GM08714 (cell line): ENCODE results near the gene PHF24.
A peak's percentile ranks its signal among the peaks of the same experiment; 100 is the strongest.

Source experiments
- H3K4me3 ChIP-seq: fragments of 200-500 bp; sonication (Bioruptor generic); 2 replicates; pipeline ENCODE4 v1.5.1; 2014; ENCODE audit warnings: mild to moderate bottlenecking, low read length, inconsistent platforms
- ZNF274 ChIP-seq: IDR thresholded peaks from 2 replicates; pipeline ENCODE4 v1.6.1; 2012; ENCODE audit warnings: mild to moderate bottlenecking, low read depth, low read length

The PHF24 gene

DNA sequence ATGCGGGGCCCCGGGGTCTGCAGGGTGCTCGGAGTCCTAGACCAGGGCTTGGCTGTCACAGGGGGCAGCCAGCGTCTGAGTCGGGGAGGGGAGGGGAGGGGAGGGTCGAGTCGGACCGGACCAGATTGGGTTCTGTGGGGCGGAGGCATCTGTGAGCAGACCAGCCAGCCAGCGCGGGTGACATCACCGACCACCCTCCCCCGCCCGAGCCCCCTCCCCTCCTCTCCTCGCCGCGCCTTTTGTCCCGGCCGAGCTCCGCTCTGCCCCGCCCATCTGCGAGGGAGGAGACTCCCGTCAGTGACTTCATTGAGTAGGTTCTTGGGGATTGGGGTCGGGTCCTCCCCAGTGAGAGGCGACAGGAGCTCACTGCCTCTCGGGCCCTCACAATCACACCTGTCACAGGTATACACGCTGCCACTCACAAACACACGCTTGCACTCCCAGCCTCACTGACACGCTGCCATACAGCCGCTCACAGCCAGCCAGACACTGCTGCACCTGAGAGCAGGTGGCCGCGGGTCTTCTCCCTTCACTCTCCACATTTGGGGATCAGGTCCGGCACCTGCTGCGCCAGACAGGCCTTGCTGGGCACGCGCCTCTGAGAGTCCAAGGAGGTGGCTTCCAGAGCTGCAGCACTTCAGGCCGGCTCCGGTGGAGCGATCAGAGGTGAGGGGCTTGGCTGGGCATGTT lies 32.0 kb downstream of the PHF24 start:
- peak overlapping the region; percentile 73; the same call in 1 of the 2 replicates for H3K4me3 ChIP-seq
- no peak for TF ChIP-seq ZNF274

DNA sequence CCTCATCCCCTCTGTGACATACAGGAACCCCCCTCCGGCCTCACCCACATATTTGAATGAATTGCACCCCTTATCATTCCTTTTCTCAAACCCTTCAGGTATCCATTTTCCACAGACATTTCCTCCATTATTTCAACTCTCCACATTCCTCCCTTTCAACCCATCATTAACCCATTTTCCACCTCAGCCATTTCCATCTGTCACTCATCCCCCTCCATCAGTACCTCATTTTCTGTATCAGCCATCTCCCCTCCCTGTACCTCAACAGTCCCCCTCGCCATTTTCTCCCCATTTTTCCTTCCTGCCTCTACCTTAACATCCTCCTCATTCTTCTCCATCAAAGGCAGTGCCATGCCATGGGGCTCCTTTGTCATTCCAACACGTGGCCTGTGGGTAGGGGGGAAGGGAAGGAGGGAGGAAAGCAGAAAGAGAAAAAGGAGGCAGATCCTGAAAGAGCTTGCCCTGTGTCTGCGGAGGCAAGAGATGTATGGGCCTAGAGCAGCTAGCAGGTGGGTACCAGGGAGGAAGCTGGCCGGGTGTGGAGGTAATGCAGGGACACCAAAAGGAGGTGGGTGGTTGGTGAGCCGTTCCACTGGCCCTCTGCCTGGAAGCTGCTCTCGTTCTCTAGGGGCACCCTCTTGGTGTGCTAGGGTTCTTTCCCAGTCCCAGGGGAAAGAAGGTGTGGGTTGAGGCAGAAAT lies 33.0 kb downstream of the PHF24 start:
- H3K4me3 ChIP-seq, result no peak overlapping the region; the same call in 1 of the 2 replicates
- no peak for TF ChIP-seq ZNF274

DNA sequence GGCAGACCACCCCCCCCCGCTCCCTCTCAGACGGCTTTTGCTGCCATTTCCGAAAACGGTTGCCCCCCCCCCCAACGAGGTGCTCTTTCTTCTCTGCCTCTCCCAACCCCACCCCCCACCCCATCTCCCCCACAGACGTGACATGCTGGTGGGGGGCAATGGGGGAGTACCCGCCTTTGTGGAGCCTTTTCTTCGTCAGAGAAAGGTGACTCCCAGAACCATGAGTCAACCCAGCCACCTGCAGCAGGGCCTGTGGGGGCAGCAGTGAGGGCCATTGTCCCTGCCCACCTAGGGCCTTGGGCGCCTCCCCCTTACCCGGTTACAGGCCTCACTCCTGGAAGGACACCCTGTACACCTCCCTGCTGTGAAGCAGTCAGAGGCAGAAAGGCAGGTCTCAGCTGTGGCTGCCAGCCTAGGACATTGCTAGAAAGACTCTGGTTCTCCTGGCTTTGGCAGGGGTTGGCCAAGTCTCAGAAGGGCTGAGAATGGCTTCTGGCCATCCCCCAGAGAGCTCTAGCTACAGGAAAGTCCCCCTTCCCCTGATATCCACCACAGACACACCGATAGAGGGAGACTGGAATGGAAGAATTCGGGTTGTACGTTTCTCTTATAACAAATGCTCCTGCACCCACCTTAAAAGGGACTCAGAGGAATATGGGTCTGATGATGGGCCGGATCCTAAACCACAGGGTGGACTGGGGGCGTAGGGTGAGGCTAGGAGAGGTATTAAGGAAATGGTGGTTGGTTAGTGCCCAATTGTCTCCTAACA lies 33.7 kb downstream of the PHF24 start:
- TF ChIP-seq ZNF274, result no peak
- H3K4me3 ChIP-seq, result no peak overlapping the region

DNA sequence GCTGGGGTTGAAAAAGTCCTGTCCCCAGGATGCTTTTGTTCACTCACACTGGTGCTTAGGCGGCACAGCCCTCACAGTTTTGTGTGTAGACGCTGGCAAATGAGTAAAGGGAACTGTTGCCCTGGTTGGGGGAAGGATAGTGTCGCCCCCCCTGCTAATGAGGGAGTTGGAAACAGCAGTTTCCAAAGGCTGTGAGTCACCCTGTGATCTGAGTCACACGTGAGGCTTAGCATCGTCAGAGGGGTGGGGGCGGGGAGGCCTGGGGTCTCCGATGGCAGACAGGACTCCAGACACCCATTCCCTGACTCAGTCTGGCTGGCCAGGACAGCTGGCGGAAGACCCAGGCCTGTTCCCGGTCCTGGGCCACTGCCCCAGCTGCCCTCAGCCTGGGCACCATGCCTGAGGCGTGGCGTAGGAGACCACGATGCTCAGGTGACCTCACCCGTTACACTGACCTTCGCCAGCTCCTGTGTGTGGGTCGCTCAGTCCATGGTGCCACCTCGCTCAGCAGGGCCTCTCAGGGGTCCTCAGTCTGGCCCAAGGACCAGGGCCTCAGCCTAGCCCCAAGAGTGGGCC lies 34.4 kb downstream of the PHF24 start:
- TF ChIP-seq ZNF274, result no peak
- H3K4me3 ChIP-seq, result no peak overlapping the region

DNA sequence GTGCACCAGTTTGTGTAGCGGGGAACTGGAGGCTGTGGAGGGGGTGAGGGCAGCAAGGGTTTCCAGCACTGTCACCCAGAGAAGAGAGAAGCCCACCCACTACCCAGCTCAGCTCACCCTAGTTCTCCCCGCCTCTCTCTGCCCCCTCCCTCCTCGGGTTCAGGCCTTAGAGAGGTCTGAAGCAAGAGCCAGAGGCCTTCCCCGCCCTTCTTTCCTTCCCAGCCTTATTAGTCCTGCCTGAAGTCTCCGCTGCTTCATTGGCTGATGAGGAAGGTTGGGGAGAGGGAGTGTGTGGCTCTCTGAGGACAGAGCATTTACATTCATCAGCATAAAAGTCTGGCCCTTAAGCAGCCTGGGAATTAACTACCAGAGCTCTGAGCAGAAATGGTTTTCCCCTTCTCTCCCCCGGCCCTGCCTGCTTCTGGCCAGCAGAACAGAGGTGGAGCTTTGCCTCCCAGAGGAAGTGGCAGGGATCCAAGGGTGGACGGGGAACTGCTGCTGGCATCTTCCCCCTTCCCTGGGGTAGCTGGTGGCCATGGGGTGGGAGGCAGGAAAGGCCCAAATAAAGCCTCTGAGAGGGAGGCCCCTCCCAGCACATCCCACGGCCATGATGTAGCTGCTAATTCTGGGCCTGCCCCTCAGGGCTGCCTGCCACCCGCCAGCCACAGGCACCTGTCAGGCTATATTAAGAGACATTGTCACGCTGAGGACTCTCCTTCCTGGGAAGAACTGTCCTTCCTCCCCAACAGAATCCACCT lies 35.6 kb downstream of the PHF24 start:
- H3K4me3 ChIP-seq, result no peak overlapping the region

DNA sequence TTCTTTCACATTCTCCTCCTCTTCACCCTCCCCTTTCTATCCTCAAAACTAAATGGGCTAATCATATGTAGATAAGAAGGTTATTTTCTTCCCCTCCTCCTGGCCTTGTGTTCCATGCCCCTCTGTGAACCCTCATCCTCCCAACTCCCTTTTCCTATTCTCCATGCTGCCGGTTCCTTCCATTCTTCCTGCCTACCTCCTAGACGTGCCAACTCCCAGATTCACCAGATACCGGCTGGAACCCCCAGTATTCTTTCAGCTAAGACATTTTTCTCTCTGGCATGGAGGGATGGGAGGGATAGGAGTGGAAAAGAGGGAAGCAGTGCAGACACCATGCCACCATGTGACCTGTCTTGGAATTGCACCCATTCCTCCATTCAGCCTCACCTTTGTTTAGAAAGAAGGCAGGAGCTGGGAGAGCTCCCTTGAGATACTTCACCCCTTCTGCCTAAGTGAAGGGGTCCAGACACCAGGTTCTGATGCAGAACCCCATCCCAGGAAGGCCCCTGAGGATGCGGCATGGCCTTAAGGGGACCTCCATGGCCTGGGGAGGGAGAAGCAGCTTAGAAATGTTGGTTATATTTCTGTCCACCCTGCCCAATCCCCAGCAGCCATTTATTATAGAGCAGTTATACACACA lies 36.3 kb downstream of the PHF24 start:
- TF ChIP-seq ZNF274, result no peak
- H3K4me3 ChIP-seq, result no peak overlapping the region

More for the DNA sequence above, 35.6 kb downstream of the PHF24 start:
- TF ChIP-seq ZNF274, result no peak

DNA sequence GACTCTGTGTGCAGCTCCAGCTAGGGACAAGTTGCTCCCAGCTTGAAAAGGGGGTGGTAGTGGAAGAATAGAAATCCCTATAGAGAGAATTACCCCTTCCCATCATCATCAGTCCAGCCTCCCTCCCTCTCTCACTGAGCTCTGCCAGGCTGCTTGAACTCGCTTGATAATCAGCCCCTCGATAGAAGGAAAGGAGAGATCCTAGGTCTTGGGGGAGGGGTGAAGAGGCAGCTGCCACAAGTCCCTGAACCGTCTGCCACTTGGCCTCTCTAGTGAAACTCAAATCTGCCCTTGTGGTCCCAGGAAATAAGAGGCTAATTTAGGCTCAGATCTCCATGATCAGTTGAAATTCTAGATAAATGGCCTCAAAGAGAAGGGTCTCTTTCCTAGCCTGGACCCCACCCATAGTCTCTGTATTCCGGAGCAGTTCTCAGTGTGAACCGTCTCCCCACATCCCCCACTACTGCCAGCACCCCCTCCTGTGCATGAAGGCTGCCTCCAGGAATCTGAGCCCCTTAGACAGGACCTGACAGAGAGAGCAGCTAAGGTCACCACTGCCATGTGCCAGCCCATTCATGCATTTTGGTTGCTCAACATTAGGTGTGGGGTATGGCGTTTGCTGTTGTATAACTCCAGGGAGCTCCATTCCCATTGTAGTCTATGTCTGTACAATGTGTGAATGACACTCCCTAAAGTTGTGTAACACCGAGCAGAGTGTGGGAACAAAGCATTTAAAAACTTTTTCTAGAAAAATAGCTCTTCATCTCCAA lies 37.0 kb downstream of the PHF24 start:
- no peak overlapping the region for H3K4me3 ChIP-seq
- no peak for TF ChIP-seq ZNF274

DNA sequence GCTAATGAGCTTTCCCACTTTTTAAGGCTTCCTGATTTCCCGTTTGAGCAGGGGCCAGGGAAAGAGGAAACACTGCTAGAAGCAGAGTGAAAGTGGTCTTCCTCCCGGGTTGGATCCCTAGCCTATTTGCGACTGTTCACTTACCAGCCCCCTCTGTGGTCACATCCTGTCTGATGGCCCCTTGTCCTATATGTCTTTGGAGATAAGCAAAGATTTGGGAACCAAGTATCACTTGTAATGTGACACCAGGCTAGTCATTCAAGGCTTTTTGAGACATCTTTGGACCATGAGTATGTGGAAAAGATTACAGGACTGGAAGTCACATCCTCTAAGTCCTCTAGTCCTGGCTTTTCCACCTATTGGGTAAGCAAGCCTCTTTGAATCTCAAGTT lies 37.6 kb downstream of the PHF24 start:
- no peak overlapping the region for H3K4me3 ChIP-seq
- TF ChIP-seq ZNF274, result no peak

DNA sequence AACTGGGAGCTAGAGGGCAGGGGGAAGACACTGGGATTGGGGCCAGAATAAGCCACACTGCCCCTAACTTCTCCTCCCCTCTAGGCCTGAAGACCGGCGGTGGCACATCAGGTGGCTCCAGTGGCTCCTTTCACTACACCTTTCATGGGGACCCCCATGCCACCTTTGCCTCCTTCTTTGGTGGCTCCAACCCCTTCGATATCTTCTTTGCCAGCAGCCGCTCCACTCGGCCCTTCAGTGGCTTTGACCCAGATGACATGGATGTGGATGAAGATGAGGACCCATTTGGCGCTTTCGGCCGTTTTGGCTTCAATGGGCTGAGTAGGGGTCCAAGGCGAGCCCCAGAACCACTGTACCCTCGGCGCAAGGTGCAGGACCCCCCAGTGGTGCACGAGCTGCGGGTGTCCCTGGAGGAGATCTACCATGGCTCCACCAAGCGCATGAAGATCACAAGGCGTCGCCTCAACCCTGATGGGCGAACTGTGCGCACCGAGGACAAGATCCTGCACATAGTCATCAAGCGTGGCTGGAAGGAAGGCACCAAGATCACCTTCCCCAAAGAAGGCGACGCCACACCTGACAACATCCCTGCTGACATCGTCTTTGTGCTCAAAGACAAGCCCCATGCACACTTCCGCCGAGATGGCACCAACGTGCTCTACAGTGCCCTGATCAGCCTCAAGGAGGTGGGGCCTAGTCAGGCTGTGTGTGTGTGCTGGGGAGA lies 38.3 kb downstream of the PHF24 start:
- no peak overlapping the region for H3K4me3 ChIP-seq
- no peak for TF ChIP-seq ZNF274

DNA sequence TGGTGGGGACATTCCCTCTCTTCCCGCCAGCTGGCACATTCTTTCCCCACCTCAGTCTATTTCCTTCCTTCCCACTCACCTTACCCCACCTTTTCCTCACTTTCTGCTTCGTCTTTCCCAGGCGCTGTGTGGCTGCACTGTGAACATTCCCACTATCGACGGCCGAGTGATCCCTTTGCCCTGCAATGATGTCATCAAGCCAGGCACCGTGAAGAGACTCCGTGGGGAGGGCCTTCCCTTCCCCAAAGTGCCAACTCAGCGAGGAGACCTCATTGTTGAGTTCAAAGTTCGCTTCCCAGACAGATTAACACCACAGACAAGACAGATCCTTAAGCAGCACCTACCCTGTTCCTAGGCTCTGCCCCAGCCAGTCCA lies 38.8 kb downstream of the PHF24 start:
- H3K4me3 ChIP-seq, result no peak overlapping the region
- TF ChIP-seq ZNF274, result no peak

DNA sequence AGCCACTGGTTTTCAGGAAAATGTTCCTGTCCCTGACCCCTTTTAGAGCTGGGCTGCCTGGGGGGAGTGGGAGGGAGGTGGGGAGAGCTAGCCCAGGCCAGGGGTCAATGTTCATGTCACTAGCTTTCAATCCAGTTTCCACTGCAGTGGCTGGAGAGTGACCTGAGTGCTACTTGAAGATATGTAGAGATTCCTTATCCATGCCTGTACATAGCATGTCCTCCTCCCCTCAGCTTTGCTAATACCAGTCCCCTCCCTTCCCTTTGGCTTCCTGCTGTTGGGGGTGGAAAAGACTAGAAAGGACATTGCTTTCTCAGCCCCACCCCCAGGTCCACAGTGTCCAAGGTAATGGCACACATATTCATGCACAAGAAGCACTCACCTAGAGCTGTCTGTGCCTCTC lies 39.3 kb downstream of the PHF24 start:
- no peak overlapping the region for H3K4me3 ChIP-seq
- no peak for TF ChIP-seq ZNF274

DNA sequence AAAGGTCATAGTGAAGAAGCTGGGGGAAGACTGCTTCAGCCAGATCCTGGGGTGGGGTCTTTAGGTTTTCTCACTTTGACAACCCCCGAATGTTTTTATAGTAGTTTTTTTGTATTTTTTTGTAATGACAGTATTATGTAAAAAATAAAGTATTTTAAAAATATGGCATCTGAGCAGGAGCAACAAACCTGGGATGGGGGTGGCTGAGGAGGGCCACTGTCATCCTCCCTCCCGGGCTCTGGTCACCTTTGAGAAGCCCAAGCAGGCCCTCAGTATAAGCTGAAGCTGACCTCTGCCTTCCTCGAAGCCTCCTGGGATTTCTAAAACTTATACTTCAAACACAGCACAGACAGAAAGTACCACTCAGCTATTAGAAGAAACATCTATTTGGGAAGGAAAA lies 40.2 kb downstream of the PHF24 start:
- no peak overlapping the region for H3K4me3 ChIP-seq
- no peak for TF ChIP-seq ZNF274
